H9 (cell line): ENCODE measurements around the gene PPOX. TPM values are rescaled to one million over a fixed set of nuclear protein-coding genes. Genes with fewer than 3 reads are reported as not detected.

ENCODE experiments used
- DNase-seq: peaks from one replicate; pipeline ENCODE4 v3.0.0-alpha.2; 2017
- H2AFZ ChIP-seq: one replicate; pipeline ENCODE4 v1.6.1; 2013; ENCODE audit warnings: mild to moderate bottlenecking, low read length, control low read depth, moderate library complexity
- H2AK5ac ChIP-seq: 2 replicates; pipeline ENCODE4 v1.6.1; 2013; ENCODE audit warnings: low read length, control low read depth, mixed read lengths; ENCODE audit not compliant: insufficient read length
- H2BK120ac ChIP-seq: one replicate; pipeline ENCODE4 v1.6.1; 2013; ENCODE audit warnings: low read depth, mild to moderate bottlenecking, low read length, control low read depth, inconsistent platforms; ENCODE audit not compliant: poor library complexity, severe bottlenecking
- H2BK12ac ChIP-seq: 2 replicates; pipeline ENCODE4 v1.6.1; 2013; ENCODE audit warnings: low read length, control low read depth, mixed read lengths, low read depth; ENCODE audit not compliant: insufficient read length
- H2BK15ac ChIP-seq: 2 replicates; pipeline ENCODE4 v1.6.1; 2013; ENCODE audit warnings: low read depth, low read length, control low read depth
- H2BK20ac ChIP-seq: one replicate; pipeline ENCODE4 v1.6.1; 2013; ENCODE audit warnings: low read depth, mild to moderate bottlenecking, low read length, control low read depth, inconsistent platforms; ENCODE audit not compliant: poor library complexity, severe bottlenecking
- H2BK5ac ChIP-seq: 2 replicates; pipeline ENCODE4 v1.6.1; 2013; ENCODE audit warnings: low read length, control low read depth, mixed read lengths; ENCODE audit not compliant: insufficient read length
- H3K14ac ChIP-seq: 2 replicates; pipeline ENCODE4 v1.6.1; 2013; ENCODE audit warnings: low read length, control low read depth; ENCODE audit not compliant: insufficient read depth
- H3K18ac ChIP-seq: 2 replicates; pipeline ENCODE4 v1.6.1; 2013; ENCODE audit warnings: low read depth, mild to moderate bottlenecking, mixed read lengths, low read length, control low read depth; ENCODE audit not compliant: insufficient read length
- H3K23ac ChIP-seq: 2 replicates; pipeline ENCODE4 v1.6.1; 2013; ENCODE audit warnings: low read length, control low read depth, mixed read lengths, low read depth; ENCODE audit not compliant: insufficient read length
- H3K23me2 ChIP-seq: 2 replicates; pipeline ENCODE4 v1.6.1; 2013; ENCODE audit warnings: low read depth, mild to moderate bottlenecking, mixed read lengths, low read length, control low read depth; ENCODE audit not compliant: insufficient read length, poor library complexity, severe bottlenecking
- H3K27ac ChIP-seq: 2 replicates; pipeline ENCODE4 v1.5.1; 2013; ENCODE audit warnings: low read length, control low read depth, mixed read lengths, low read depth; ENCODE audit not compliant: insufficient read length
- H3K27me3 ChIP-seq: 2 replicates; pipeline ENCODE4 v1.6.1; 2013; ENCODE audit warnings: low read length, control low read depth, inconsistent platforms; ENCODE audit not compliant: insufficient read depth
- H3K4ac ChIP-seq: 2 replicates; pipeline ENCODE4 v1.6.1; 2013; ENCODE audit warnings: low read depth, mild to moderate bottlenecking, control low read depth, inconsistent platforms, low read length, moderate library complexity
- H3K4me1 ChIP-seq: 2 replicates; pipeline ENCODE4 v1.6.1; 2013; ENCODE audit warnings: low read length, control low read depth, inconsistent platforms; ENCODE audit not compliant: insufficient read depth
- H3K4me2 ChIP-seq: 2 replicates; pipeline ENCODE4 v1.6.1; 2013; ENCODE audit warnings: low read length, control low read depth, mixed read lengths; ENCODE audit not compliant: insufficient read length, insufficient read depth
- H3K56ac ChIP-seq: 2 replicates; pipeline ENCODE4 v1.6.1; 2013; ENCODE audit warnings: low read depth, mild to moderate bottlenecking, mixed read lengths, low read length, control low read depth; ENCODE audit not compliant: insufficient read length
- H3K79me1 ChIP-seq: 2 replicates; pipeline ENCODE4 v1.6.1; 2013; ENCODE audit warnings: low read depth, mild to moderate bottlenecking, moderate library complexity, low read length, control low read depth, inconsistent platforms; ENCODE audit not compliant: insufficient read depth, poor library complexity, severe bottlenecking
- H3K79me2 ChIP-seq: 2 replicates; pipeline ENCODE4 v1.6.1; 2013; ENCODE audit warnings: low read length, control low read depth, inconsistent platforms; ENCODE audit not compliant: insufficient read depth
- H3K9ac ChIP-seq: 2 replicates; pipeline ENCODE4 v1.6.1; 2013; ENCODE audit warnings: low read length, control low read depth, mixed read lengths; ENCODE audit not compliant: insufficient read length; ENCODE audit errors: extremely low read depth
- H3K9me3 ChIP-seq: one replicate; pipeline ENCODE4 v1.6.1; 2013; ENCODE audit warnings: low read depth, low read length, inconsistent platforms; ENCODE audit not compliant: control insufficient read depth
- H3T11ph ChIP-seq: one replicate; pipeline ENCODE4 v1.6.1; 2013; ENCODE audit warnings: mild to moderate bottlenecking, low read length, control low read depth, inconsistent platforms
- H4K20me1 ChIP-seq: one replicate; pipeline ENCODE4 v1.6.1; 2013; ENCODE audit not compliant: control insufficient read depth, insufficient read length, insufficient read depth
- H4K5ac ChIP-seq: 2 replicates; pipeline ENCODE4 v1.6.1; 2013; ENCODE audit warnings: low read depth, mild to moderate bottlenecking, mixed read lengths, low read length, control low read depth; ENCODE audit not compliant: insufficient read length
- H4K8ac ChIP-seq: replicated peaks from 2 replicates; pipeline ENCODE4 v1.6.1; 2013; ENCODE audit warnings: low read length, control low read depth, mixed read lengths, low read depth; ENCODE audit not compliant: insufficient read length
- H4K91ac ChIP-seq: 2 replicates; pipeline ENCODE4 v1.6.1; 2013; ENCODE audit warnings: low read depth, mild to moderate bottlenecking, moderate library complexity, mixed read lengths, low read length, control low read depth; ENCODE audit not compliant: insufficient read length
- H3K27ac Mint-ChIP-seq, 3 experiments: 2 replicates in 2 of 3; 3 replicates in 1 of 3; pipeline ENCODE4 v1.8.0; 2020 to 2021; ENCODE audit warnings: mixed read lengths in 3 of 3, mild to moderate bottlenecking in 1 of 3, moderate library complexity in 1 of 3
- H3K27me3 Mint-ChIP-seq: 2 replicates; pipeline ENCODE4 v1.8.0; 2021; ENCODE audit warnings: low read depth, mild to moderate bottlenecking, moderate library complexity, mixed read lengths
- H3K36me3 Mint-ChIP-seq, 3 experiments: 2 replicates in 2 of 3; 3 replicates in 1 of 3; pipeline ENCODE4 v1.8.0; 2020 to 2021; ENCODE audit warnings: low read depth in 3 of 3, mixed read lengths in 3 of 3; ENCODE audit not compliant: insufficient read depth in 1 of 3
- H3K4me1 Mint-ChIP-seq, 2 experiments: 2 replicates each; pipeline ENCODE4 v1.8.0; 2020; ENCODE audit warnings: mixed read lengths in 2 of 2
- H3K4me3 Mint-ChIP-seq, 2 experiments: 2 replicates in 1 of 2; 3 replicates in 1 of 2; pipeline ENCODE4 v1.8.0; 2020 to 2021; ENCODE audit warnings: mild to moderate bottlenecking in 2 of 2, mixed read lengths in 2 of 2, moderate library complexity in 1 of 2
- H3K9me3 Mint-ChIP-seq, 2 experiments: 2 replicates in 1 of 2; 3 replicates in 1 of 2; pipeline ENCODE4 v1.8.0; 2020; ENCODE audit warnings: mild to moderate bottlenecking in 2 of 2, mixed read lengths in 2 of 2, moderate library complexity in 1 of 2
- CTCF ChIP-seq: fragments of 200-600 bp; sonication (generic); conservative IDR thresholded peaks from 3 replicates; pipeline ENCODE4 v1.8.0; 2021; ENCODE audit warnings: antibody characterized with exemption, mild to moderate bottlenecking
- WGBS: extraction: QIAGEN DNeasy Blood & Tissue Kit; methylation state at CpG from one replicate; pipeline ENCODE4 v1.1.7; 2013; ENCODE audit warnings: missing lambda C conversion rate, low lambda C conversion rate, mixed read lengths; ENCODE audit not compliant: insufficient read length; ENCODE audit errors: extremely low coverage; 5-methylcytosine and 5-hydroxymethylcytosine counted together
- total RNA-seq: library from RNA; stranded (reverse); gene quantifications from 2 replicates; pipeline ENCODE4 v1.2.1, GENCODE V29; 2021

The PPOX gene
- total RNA-seq, 1 experiment from 2014 or later: 39.8 TPM

GRCh38 chr1:161162052-161162451 is 4.2 kb upstream of the PPOX start:
- no peak for TF ChIP-seq CTCF
- no peak overlapping the region for H2AFZ ChIP-seq
- H2BK15ac ChIP-seq: no peak overlapping the region
- no peak overlapping the region for H3K27ac Mint-ChIP-seq
- no peak overlapping the region for H2BK5ac ChIP-seq
- H4K5ac ChIP-seq: no peak overlapping the region
- no peak overlapping the region for H3K14ac ChIP-seq
- peaks cover 29 to 30% of the 10 kb centered on the region in 2 experiments for H3K4me1 Mint-ChIP-seq
- 0 out of 5 replicates have a peak overlapping the region, but pooled peaks of 1 of the 2 experiments have one; percentile 49 for H3K4me3 Mint-ChIP-seq
- no peak overlapping the region for H3K27ac ChIP-seq
- no peak overlapping the region for H3K18ac ChIP-seq
- H3K27me3 ChIP-seq: no peaks in the 10 kb centered on the region
- H4K91ac ChIP-seq: no peak overlapping the region
- H4K8ac ChIP-seq: no peak overlapping the region
- no peak overlapping the region for H3K4ac ChIP-seq
- DNase-seq: no peak
- H2BK120ac ChIP-seq: no peak overlapping the region
- no peak overlapping the region for H2BK20ac ChIP-seq
- no peaks in the 10 kb centered on the region for H3K4me1 ChIP-seq
- no peaks in the 10 kb centered on the region for H4K20me1 ChIP-seq
- no CpG with 5 or more reads among the region's 7 CpGs for WGBS
- H2BK12ac ChIP-seq: no peak overlapping the region
- no peaks in the 10 kb centered on the region; the same call in 1 of the 2 replicates for H3K27me3 Mint-ChIP-seq
- no peak overlapping the region for H3K56ac ChIP-seq
- no peak overlapping the region for H3K23ac ChIP-seq
- H3K79me1 ChIP-seq: no peaks in the 10 kb centered on the region
- no peak overlapping the region for H3K9ac ChIP-seq
- H3K9me3 Mint-ChIP-seq: no peaks in the 10 kb centered on the region
- H3K79me2 ChIP-seq: no peaks in the 10 kb centered on the region
- H3K4me2 ChIP-seq: no peak overlapping the region
- H3K36me3 Mint-ChIP-seq: peaks cover 27 to 64% (median 53%) of the 10 kb centered on the region in 3 experiments
- peaks cover 14% of the 10 kb centered on the region for H3K23me2 ChIP-seq
- no peak overlapping the region for H2AK5ac ChIP-seq
- H3K9me3 ChIP-seq: no peaks in the 10 kb centered on the region
- H3T11ph ChIP-seq: no peak overlapping the region
